ENCODE results near the gene PAPSS2.

Gene PAPSS2

GRCh38 chr10:87696922-87697745, 37.5 kb downstream of the PAPSS2 start:
- TF ChIP-seq ZFX (IDR thresholded peaks at IDR 0.05), result no peak
- no peak for TF ChIP-seq CTCF (conservative IDR thresholded peaks at IDR 0.05)

GRCh38 chr10:87700031-87700796, 40.5 kb downstream of the PAPSS2 start:
- TF ChIP-seq CTCF (conservative IDR thresholded peaks at IDR 0.05), result no peak
- TF ChIP-seq ZFX (IDR thresholded peaks at IDR 0.05), result no peak
- no peak overlapping the region for H3K27ac ChIP-seq

More at GRCh38 chr10:87696922-87697745, 37.5 kb downstream of the PAPSS2 start:
- no peak overlapping the region for H3K27ac ChIP-seq

- TF ChIP-seq CTCF (conservative IDR thresholded peaks at IDR 0.05), result no peak
- no peak for TF ChIP-seq ZFX (IDR thresholded peaks at IDR 0.05)
- H3K27ac ChIP-seq, result no peak overlapping the region
These were observed 42.7 kb downstream of the PAPSS2 start for GRCh38 chr10:87702260-87702972.

DNA sequence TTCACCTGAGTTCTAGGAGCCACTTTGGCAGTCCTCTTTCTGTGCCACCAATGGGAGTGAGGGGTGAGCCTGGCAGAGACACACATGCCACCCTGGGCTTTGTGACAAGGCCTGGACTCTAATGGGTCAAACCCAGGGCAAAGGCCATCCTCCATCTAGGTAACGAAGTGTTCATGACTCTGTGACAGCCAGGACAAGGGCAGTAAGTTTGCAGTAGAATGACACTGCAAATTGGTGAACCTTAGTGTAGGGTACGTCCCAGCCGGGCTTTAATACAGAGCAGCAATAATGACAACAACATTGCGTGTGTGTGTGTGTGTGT, 43.3 kb downstream of the PAPSS2 start:
- H3K27ac ChIP-seq, result no peak overlapping the region
- TF ChIP-seq CTCF (conservative IDR thresholded peaks at IDR 0.05), result no peak
- TF ChIP-seq ZFX (IDR thresholded peaks at IDR 0.05), result no peak

- H3K27ac ChIP-seq, result no peak overlapping the region
- TF ChIP-seq CTCF (conservative IDR thresholded peaks at IDR 0.05) (no peak), ZFX (IDR thresholded peaks at IDR 0.05) (no peak)
These were observed 44.1 kb downstream of the PAPSS2 start for GRCh38 chr10:87703771-87704170.

DNA sequence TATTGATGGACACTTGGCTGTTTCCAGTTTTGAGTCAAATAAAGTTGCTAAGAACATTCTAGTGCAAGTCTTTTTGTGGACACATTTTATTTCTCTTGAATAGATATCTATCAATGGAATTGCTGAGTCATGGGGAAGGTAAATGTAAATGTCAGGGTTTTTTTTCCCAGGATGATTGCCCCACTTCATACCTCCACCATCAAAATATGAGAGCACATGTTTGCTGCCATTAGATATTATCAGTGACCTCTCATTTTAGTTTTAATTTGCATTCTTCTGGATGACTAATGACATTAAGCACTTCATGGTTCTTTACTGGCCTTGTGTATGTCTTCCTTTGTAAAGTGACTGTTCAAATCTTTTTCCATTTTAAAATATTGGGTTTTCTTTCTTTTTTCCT, 45.7 kb downstream of the PAPSS2 start:
- TF ChIP-seq ZFX (IDR thresholded peaks at IDR 0.05), result no peak
- TF ChIP-seq CTCF (conservative IDR thresholded peaks at IDR 0.05), result no peak
- no peak overlapping the region for H3K27ac ChIP-seq

GRCh38 chr10:87706731-87707130, 47.1 kb downstream of the PAPSS2 start:
- no peak overlapping the region for H3K27ac ChIP-seq
- TF ChIP-seq ZFX (IDR thresholded peaks at IDR 0.05), result no peak
- no peak for TF ChIP-seq CTCF (conservative IDR thresholded peaks at IDR 0.05)
